WERI-Rb-1 (cell line): Measurements from ENCODE around the gene PGAM5.

ENCODE experiments used
- DNase-seq: peaks from one replicate; pipeline ENCODE4 v3.0.0-alpha.2; 2020
- H3K27ac ChIP-seq: fragments of 250-450 bp; sonication (Bioruptor Pico); 2 replicates; pipeline ENCODE4 v1.5.1; 2020; ENCODE audit warnings: mild to moderate bottlenecking, moderate library complexity
- H3K27me3 ChIP-seq: fragments of 250-450 bp; sonication (Bioruptor Pico); 2 replicates; pipeline ENCODE4 v1.5.1; 2021; ENCODE audit warnings: mild to moderate bottlenecking, low read depth, moderate library complexity; ENCODE audit not compliant: insufficient read depth, severe bottlenecking
- H3K36me3 ChIP-seq: fragments of 250-450 bp; sonication (Bioruptor Pico); 2 replicates; pipeline ENCODE4 v1.5.1; 2020; ENCODE audit warnings: mild to moderate bottlenecking, moderate library complexity
- H3K4me3 ChIP-seq: 2 replicates; pipeline ENCODE4 v1.5.1; 2011; ENCODE audit warnings: low read depth, mild to moderate bottlenecking, control low read depth, low read length
- H3K9me3 ChIP-seq: fragments of 250-450 bp; sonication (Bioruptor Pico); 2 replicates; pipeline ENCODE4 v1.5.1; 2021; ENCODE audit warnings: mild to moderate bottlenecking, moderate library complexity; ENCODE audit not compliant: severe bottlenecking
- CTCF ChIP-seq: IDR thresholded peaks from 2 replicates; pipeline ENCODE4 v1.5.1; 2011; ENCODE audit warnings: low read depth, mild to moderate bottlenecking, control low read depth, inconsistent platforms, low read length

PGAM5 gene

GRCh38 chr12:132695431-132695830 is 15.2 kb upstream of the PGAM5 start:
- TF ChIP-seq CTCF: no peak
- H3K27ac ChIP-seq: no peak overlapping the region
- H3K27me3 ChIP-seq: no peaks in the 10 kb centered on the region
- no peaks in the 10 kb centered on the region for H3K9me3 ChIP-seq
- H3K36me3 ChIP-seq: peaks cover 60% of the 10 kb centered on the region
- no peak overlapping the region for H3K4me3 ChIP-seq
- no peak for DNase-seq

- H3K9me3 ChIP-seq: no peaks in the 10 kb centered on the region
- no peak overlapping the region for H3K27ac ChIP-seq
- no peak for TF ChIP-seq CTCF
- peaks cover 71% of the 10 kb centered on the region for H3K36me3 ChIP-seq
- no peak overlapping the region for H3K4me3 ChIP-seq
- no peak for DNase-seq
- no peaks in the 10 kb centered on the region for H3K27me3 ChIP-seq
Observed at GRCh38 chr12:132698341-132698740, 12.3 kb upstream of the PGAM5 start.

GRCh38 chr12:132700212-132700822 is 10.3 kb upstream of the PGAM5 start:
- H3K36me3 ChIP-seq: peaks cover 80% of the 10 kb centered on the region
- DNase-seq: no peak
- H3K4me3 ChIP-seq: no peak overlapping the region
- H3K27ac ChIP-seq: no peak overlapping the region
- no peaks in the 10 kb centered on the region for H3K9me3 ChIP-seq
- H3K27me3 ChIP-seq: no peaks in the 10 kb centered on the region
- no peak for TF ChIP-seq CTCF

GRCh38 chr12:132702640-132703039 is 8.0 kb upstream of the PGAM5 start:
- Histone ChIP-seq H3K27ac (no peak overlapping the region), H3K4me3 (no peak overlapping the region), H3K9me3 (no peaks in the 10 kb centered on the region), H3K36me3 (peaks cover 66% of the 10 kb centered on the region), H3K27me3 (no peaks in the 10 kb centered on the region)
- DNase-seq: no peak
- TF ChIP-seq CTCF: no peak

GRCh38 chr12:132703641-132704040 is 7.0 kb upstream of the PGAM5 start:
- H3K9me3 ChIP-seq: no peaks in the 10 kb centered on the region
- no peak overlapping the region for H3K4me3 ChIP-seq
- H3K27ac ChIP-seq: no peak overlapping the region
- no peaks in the 10 kb centered on the region for H3K27me3 ChIP-seq
- H3K36me3 ChIP-seq: peaks cover 64% of the 10 kb centered on the region
- TF ChIP-seq CTCF: no peak
- no peak for DNase-seq

GRCh38 chr12:132707241-132707640 is 3.4 kb upstream of the PGAM5 start:
- H3K27me3 ChIP-seq: no peaks in the 10 kb centered on the region
- H3K4me3 ChIP-seq: no peak overlapping the region
- H3K27ac ChIP-seq: no peak overlapping the region
- no peak for DNase-seq
- H3K36me3 ChIP-seq: peaks cover 46% of the 10 kb centered on the region
- H3K9me3 ChIP-seq: no peaks in the 10 kb centered on the region
- TF ChIP-seq CTCF: no peak
